GM19397 (cell line): Measurements from ENCODE around the gene GAS2L2.

Experiments used
- ATAC-seq: cut with Tn5 transposase; IDR thresholded peaks from one replicate; pipeline ENCODE4 v1.9.1; 2021; ENCODE audit warnings: mild to moderate bottlenecking, moderate library complexity; ENCODE audit not compliant: unreplicated experiment

GAS2L2 gene

GRCh38 chr17:35752945-35753764, at the start of gene GAS2L2:
Gene GAS2L2 (minus strand): TSS chr17:35753239. CDS start chr17:35752850, 389 bp downstream.
- ATAC-seq: no peak

DNA sequence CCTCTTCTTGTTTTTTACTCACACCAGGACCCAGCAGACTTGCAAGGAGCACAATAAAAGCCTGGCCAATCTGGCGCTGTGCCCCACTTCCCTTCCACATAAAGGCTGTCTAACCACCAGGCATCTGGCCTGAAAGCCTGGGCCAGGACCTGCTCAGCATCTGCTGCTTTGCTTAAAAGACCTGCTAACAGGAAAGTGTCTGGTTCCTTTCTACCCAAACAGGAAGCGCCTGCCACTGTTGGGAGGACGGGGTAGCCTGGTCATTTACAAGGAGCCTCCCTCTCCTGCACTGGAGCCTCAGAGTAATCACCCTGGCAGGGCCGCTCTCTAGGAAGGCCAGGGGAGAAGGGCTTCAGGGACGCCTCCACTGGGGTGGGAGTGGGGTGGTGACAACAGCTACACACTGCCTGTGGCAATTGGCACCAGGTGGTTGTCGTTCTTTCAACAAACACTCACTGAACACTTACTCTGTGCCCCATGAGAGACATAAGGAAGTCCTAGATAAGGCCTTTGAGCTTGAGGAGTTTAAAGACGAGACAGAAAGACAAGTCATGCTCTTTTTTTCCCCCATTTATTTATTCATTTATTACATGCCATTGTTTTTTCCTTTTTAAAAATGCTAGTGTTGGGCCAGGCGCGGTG, 48.7 kb upstream of the GAS2L2 start:
- ATAC-seq: no peak

DNA sequence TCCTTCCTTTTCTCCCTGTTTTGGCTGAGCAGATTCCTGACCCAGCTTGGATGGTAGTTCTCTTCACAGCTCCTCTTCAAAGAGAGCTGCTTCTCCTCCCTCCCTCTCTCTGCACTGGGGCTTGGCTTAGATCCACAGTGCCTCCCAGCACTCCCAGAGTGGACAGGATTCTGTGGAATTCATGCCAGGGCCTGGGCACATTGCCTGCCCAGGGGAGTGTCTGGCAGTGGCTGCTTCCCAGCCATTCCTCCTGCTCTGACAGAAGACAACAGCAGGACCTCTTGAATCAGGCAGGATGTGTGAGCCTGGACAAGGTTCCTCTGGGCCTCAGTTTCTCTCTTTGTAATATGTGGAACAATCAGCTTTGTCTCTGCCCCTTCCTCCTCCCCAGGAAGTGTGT, 46.9 kb upstream of the GAS2L2 start:
- no peak for ATAC-seq

DNA sequence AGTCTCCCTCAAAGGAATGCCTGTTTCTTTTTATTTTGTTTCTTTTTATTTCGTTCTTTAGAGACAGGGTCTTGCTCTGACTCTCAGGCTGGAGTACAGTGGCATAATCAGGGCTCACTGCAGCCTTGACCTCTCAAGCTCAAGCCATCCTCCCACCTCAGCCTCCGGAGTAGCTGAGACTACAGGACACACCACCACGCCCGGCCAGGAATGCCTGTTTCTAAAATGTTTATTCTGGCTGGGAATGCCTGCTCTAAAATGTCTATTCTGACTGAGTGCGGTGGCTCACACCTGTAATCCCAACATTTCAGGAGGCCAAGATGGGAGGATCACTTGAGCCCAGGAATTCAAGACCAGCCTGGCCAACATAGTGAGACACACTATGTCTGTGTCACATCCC, 44.9 kb upstream of the GAS2L2 start:
- no peak for ATAC-seq

GRCh38 chr17:35797370-35797769, 44.3 kb upstream of the GAS2L2 start:
- no peak for ATAC-seq

GRCh38 chr17:35796942-35797341, 43.9 kb upstream of the GAS2L2 start:
- ATAC-seq: no peak

- no peak for ATAC-seq
These were observed 42.8 kb upstream of the GAS2L2 start for GRCh38 chr17:35795871-35796265.

DNA sequence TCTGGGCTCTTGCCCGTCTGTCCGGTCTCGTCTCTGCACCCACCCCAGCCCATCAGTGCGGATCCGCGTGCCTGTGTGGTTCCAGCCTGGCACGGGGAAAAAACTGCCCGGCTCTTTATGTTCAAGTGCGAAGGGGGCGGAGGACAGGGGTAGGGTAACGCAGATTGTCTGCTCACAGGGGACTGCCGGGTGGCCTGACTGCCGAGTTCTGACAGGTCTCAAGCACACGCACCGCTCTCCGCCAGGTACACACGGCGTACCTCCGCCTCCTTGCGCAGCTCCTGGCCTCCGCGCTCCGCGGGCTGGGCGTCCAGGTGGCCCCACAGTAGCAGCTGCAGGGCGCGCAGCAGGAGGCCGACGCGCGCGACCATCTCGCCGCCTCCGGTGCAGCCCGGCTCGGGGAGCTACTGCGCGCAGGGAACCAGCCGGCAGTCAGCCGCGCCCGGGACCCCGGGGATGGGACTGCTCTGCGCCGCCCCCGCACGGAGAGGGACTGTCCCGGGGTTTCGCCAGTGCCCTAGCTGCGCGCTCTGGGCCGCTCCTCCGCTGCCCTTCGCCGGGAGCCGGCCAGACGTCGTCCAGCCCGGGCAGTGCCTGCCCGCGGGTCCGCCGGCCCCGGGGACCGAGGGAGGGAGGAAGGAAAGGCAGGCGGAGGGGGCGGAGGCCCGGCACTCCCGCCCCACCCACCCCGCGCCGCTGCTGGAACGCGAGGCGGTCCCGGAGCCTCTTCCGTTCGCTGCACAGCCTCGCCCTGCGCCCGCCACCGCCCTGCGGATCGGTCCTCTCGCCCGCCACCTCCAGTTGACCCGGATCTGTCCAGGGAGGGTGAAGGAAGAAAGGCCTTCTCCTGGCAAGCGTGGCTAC, 42.2 kb upstream of the GAS2L2 start, which contains the start of gene MMP28:
TSS of gene MMP28 (minus strand) at position 635 of the 864 bp plus-strand sequence. CDS start at position 371, 264 bp downstream.
- ATAC-seq: no peak

GRCh38 chr17:35793257-35793656, 40.2 kb upstream of the GAS2L2 start:
- no peak for ATAC-seq

DNA sequence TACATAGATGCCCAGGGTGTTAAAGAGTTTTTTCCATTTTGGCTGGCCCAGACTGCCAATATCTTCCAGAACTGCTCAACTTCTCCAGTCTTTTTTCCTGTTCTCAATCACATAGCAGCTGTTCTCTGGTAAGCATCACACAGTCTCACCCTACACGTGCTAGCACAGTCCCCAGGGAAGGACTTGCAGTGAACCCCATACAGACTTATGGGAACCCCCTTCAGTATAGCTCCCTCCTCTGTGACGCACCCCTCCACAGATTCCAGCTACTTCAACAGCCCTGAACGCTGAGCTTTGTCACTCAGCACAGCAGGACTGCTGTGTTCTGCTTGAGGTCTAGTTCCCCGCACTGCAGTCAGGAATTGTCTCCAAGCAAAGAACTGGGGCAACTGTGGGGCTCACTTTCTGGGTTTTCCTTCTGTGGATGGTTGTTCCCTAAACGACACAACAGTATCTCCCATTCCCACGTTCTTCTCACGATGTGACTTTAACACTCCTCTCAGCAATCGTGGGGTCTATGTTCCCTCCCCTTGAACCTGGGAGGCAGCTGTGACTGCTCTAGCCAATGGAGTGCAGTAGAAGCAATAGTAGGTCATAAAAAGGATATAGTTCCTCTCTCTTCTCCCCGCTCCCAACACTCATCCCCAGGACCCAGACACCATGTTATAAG, 38.8 kb upstream of the GAS2L2 start:
- no peak for ATAC-seq

- no peak for ATAC-seq
These were observed 37.8 kb upstream of the GAS2L2 start for GRCh38 chr17:35790841-35791240.

DNA sequence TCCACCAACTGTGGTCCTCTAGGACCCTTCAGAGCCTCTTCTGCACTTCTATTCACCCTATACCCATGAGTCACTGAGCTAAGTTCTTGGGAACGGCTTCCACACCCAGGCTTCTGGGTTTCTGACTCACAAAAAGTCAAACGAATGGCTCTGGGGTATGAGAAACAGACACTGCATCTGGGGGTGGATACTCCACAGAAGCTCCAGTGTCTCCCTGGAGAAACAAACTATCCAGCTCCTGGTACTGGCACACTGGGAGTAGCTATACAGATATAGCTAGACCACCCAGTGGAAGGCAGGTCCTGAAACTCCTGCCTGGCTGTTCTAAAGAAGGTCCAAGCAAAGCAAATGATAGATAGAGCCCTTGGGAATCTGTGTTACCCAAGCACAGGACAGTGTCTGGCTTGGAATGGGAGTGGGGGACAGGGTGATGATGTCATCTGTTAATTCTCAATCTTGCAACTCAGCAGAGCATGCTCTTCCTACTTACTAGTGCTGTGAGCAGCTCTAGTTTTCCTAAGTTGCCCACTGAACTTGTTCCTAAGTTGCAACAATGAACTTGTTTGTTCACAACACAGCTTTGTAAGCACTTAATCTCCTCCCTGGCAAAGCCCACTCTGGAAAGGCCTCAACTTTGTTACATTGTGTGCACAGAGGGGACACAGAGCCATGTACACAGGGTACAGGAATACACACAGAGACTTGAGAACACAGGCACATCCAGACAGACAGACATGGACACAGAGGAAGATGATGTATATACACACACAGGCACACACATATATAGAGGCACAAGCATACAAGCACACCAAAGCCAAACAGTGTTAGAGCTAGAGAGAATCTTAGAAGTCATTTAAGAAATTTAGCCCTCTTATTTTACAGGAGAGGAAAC, 35.7 kb upstream of the GAS2L2 start:
- ATAC-seq: no peak

- ATAC-seq: no peak
These were observed 33.9 kb upstream of the GAS2L2 start for GRCh38 chr17:35786941-35787432.

- no peak for ATAC-seq
These were observed 31.9 kb upstream of the GAS2L2 start for GRCh38 chr17:35784895-35785294.

DNA sequence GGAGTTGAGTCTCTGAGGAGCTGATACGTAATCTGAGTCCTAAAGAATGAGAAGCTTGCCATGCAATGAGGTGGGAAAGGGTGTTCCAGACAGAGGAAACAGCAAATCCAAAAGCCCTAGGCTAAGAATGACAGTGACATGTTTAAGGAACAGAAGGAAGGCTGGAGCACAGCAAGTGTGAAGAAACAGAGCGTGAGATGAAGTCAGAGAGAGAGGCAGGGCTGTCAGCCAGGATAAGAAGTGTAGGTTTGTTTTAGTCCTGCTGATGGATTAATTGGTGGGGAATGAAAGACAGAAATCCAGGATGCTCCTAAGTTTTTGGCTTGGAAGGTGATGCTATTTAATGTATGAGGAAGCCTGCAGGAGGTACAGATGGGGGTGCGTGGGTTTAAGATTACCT, 27.9 kb upstream of the GAS2L2 start:
- ATAC-seq: no peak

DNA sequence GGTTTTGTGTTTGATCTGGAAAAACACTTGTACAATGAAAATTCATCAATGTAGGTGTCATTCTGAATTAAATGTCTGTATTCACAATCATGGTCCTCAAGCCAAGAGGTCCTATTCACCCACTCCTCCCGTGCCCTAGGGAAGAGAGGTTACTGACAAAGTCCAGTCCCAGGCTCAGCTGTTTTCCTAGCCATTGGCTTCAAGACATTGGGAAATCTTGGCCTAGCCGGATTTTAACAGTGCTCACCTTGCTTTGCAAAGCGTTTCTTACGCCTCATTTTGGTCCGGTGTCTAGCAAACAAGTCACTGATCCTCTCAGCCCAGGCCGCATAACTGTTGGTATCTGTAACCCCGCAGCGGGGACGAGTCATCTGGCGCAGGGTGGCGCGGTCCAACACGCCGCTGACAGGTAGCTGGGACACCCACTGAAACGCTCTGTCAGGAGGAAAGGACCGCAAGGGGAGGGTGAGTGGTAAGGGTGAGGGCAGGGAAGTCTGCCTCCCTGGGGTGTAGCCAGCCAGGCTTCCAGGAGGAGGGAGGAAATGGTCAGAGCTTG, 25.7 kb upstream of the GAS2L2 start:
- no peak for ATAC-seq

DNA sequence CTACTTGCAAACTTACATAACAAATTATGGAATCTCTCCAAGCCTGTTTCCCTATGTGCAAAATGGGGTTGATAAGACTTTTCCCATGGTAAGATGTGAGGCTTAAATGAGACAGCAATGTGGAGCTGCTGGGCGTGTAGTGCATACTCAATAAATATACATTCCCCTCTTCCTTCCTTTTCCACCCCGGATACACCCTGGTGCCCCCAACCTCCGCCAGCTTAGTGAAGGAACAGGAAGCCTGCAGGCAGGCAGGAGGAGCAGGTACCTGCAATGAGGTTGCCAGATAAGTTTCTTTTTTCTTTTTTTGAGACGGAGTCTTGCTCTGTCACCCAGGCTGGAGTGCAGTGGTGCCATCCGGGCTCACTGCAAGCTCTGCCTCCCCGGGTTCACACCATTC, 22.5 kb upstream of the GAS2L2 start:
- ATAC-seq: no peak

DNA sequence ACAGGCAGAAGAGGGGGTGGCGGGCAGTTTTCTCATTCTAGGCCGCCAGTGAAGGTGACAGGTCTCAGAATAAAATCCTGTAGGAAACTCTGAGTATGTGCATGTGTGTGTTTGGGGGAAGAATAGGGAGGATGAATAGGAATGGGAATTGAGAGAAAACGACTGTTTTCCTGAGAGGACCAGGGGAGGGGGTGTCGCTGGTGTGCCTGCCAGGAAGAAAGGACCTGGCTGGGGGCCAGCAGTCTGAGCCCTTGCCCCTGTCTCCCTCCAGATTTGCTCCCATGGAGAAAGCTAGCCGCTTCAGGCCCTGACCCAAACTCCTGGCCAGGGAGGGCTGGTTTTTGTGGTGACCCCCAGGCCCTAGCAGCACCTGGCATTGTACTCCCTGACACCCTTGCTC, 22.0 kb upstream of the GAS2L2 start:
- no peak for ATAC-seq

GRCh38 chr17:35774499-35774898, 21.5 kb upstream of the GAS2L2 start:
- ATAC-seq: no peak
